Right kidney (tissue), 9 donors: ENCODE measurements around the gene ZRANB1.
"Not testable (repeated sequence)": the region's sequence is repeated elsewhere in the genome, so short reads cannot be mapped to it uniquely, and the experiment has no call there.

Source experiments
- DNase-seq: peaks from one replicate; pipeline ENCODE4 v3.0.0-alpha.2; 2016
- long read RNA-seq, 8 donors: transcript quantifications; one replicate each; lab custom pipeline, GENCODE V29; 2026

The ZRANB1 gene
- long read RNA-seq, donor 1, full-length matches to known transcripts: 3 of 50 reads
- long read RNA-seq, donor 1, partial matches to known transcripts: 32 of 50 reads
- long read RNA-seq, donor 1, other reads (novel, unspliced or antisense): 15 of 50 reads
- long read RNA-seq, donor 2, partial matches to known transcripts: 11 of 16 reads
- long read RNA-seq, donor 2, other reads (novel, unspliced or antisense): 5 of 16 reads
- long read RNA-seq, donor 3, full-length matches to known transcripts: 2 of 2 reads
- long read RNA-seq, donor 3, partial matches to known transcripts: 0 of 2 reads
- long read RNA-seq, donor 3, other reads (novel, unspliced or antisense): 0 of 2 reads
- long read RNA-seq, donor 4, partial matches to known transcripts: 19 of 19 reads
- long read RNA-seq, donor 4, other reads (novel, unspliced or antisense): 0 of 19 reads
- long read RNA-seq, donor 5, full-length matches to known transcripts: 4 of 63 reads
- long read RNA-seq, donor 5, partial matches to known transcripts: 41 of 63 reads
- long read RNA-seq, donor 5, other reads (novel, unspliced or antisense): 18 of 63 reads
- long read RNA-seq, donor 6, full-length matches to known transcripts: 5 of 71 reads
- long read RNA-seq, donor 6, partial matches to known transcripts: 54 of 71 reads
- long read RNA-seq, donor 6, other reads (novel, unspliced or antisense): 12 of 71 reads
- long read RNA-seq, donor 7, full-length matches to known transcripts: 5 of 103 reads
- long read RNA-seq, donor 7, partial matches to known transcripts: 93 of 103 reads
- long read RNA-seq, donor 7, other reads (novel, unspliced or antisense): 5 of 103 reads
- long read RNA-seq, donor 8, full-length matches to known transcripts: 1 of 1 reads
- long read RNA-seq, donor 8, partial matches to known transcripts: 0 of 1 reads
- long read RNA-seq, donor 8, other reads (novel, unspliced or antisense): 0 of 1 reads

- no peak for DNase-seq
Observed at GRCh38 chr10:124941823-124942222, at the start of gene ZRANB1. Gene ZRANB1 (plus strand): TSS chr10:124942123. CDS start chr10:124942494, 371 bp downstream.

- DNase-seq: no peak
Observed at GRCh38 chr10:124892905-124893304, 49.0 kb upstream of the ZRANB1 start.

- DNase-seq: no peak
Observed at GRCh38 chr10:124894569-124895215, 47.2 kb upstream of the ZRANB1 start.

- DNase-seq: no peak
Observed at GRCh38 chr10:124896751-124897150, 45.2 kb upstream of the ZRANB1 start.

GRCh38 chr10:124898471-124898870 lies 43.5 kb upstream of the ZRANB1 start:
- DNase-seq: peak; percentile 17

GRCh38 chr10:124899151-124899550 lies 42.8 kb upstream of the ZRANB1 start:
- no peak for DNase-seq

- no peak for DNase-seq
Observed at GRCh38 chr10:124902462-124902861, 39.5 kb upstream of the ZRANB1 start.

- no peak for DNase-seq
Observed at GRCh38 chr10:124903111-124903510, 38.8 kb upstream of the ZRANB1 start.

- DNase-seq: no peak
Observed at GRCh38 chr10:124904796-124905195, 37.1 kb upstream of the ZRANB1 start.

GRCh38 chr10:124906551-124907001 lies 35.3 kb upstream of the ZRANB1 start:
- DNase-seq: no peak

- no peak for DNase-seq
Observed at GRCh38 chr10:124909563-124909962, 32.4 kb upstream of the ZRANB1 start.

- DNase-seq: no peak
Observed at GRCh38 chr10:124911124-124912067, 30.5 kb upstream of the ZRANB1 start.

GRCh38 chr10:124912101-124912886 lies 29.6 kb upstream of the ZRANB1 start:
- DNase-seq: no peak

- DNase-seq: no peak
Observed at GRCh38 chr10:124913167-124913566, 28.8 kb upstream of the ZRANB1 start.

GRCh38 chr10:124914398-124914797 lies 27.5 kb upstream of the ZRANB1 start:
- not testable (repeated sequence) for DNase-seq

- DNase-seq: no peak
Observed at GRCh38 chr10:124916098-124916584, 25.8 kb upstream of the ZRANB1 start.

GRCh38 chr10:124916585-124917427 lies 25.1 kb upstream of the ZRANB1 start:
- peak; percentile 97 for DNase-seq

- peak; percentile 86 for DNase-seq
Observed at GRCh38 chr10:124917428-124918190, 24.3 kb upstream of the ZRANB1 start.
